Forelimb muscle (tissue), 1 donor: ENCODE measurements around the gene EEPD1. TPM values are rescaled to one million over a fixed set of nuclear protein-coding genes. Genes with fewer than 3 reads are reported as not detected.

Source experiments
- DNase-seq: peaks from one replicate; pipeline ENCODE4 v3.0.0-alpha.2; 2013; ENCODE audit warnings: low read depth
- polyA plus RNA-seq: library from polyadenylated mRNA; unstranded; fragments of 120-200 nt; gene quantifications from one replicate; pipeline ENCODE4 v1.2.1, GENCODE V29; 2013; ENCODE audit not compliant: insufficient read length

EEPD1 gene
- polyA plus RNA-seq, 1 donor = 11.0 TPM

DNA sequence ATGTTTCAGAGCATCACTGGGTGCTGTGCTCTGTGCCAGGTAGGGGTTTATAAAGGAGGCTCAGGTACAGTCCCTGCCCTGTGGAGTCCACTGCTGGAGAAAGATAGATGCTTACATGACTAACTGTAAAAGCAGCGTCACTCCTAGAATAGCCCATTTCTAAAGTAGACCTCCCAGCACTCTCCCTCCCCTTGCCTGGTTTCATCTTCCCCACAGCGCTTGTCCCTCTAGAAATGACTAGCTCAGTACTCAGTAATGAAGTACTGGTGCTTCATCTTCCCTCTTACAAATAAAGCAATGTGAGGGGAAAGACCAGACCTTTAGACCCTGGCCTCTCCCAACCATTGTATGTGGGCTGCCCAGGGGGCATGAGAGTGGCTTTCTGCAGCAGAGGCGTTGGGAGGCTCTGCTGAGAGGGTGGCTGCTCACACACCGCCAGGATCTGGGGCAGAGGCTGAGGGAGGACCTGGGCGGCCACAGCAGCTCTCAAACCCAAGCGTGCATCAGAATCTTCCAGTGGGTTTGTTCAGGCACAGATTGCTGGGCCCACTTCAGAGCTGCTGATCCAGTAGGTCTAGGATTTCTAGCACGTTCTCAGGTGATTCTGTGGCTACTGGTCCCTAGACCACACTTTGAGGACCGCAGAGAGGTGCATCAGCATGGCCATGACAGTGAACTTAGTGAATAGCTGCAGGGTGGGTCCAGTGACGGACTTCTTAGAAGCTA is 126.3 kb downstream of the EEPD1 start:
- no peak for DNase-seq

DNA sequence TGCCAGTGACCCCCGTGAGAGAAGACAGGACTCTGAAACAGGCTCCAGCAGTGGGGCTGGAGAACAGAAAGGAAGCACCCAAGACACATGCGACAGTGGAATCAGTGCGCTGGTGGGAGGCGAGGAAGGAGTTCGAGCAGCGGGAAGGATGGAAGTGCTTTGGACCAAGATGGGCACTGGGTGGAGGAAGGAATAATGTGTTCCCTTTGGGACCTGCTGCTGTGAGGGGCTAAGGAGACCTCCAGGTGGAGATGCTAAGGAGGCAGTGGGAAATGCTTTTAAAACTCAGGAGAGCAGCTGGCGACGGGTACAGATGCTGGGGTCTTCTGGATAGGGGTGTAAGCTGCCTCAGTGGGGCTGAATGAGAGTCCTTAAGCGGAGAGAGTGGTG is 126.9 kb downstream of the EEPD1 start:
- DNase-seq = no peak

- no peak for DNase-seq
These were observed 128.1 kb downstream of the EEPD1 start for GRCh38 chr7:36280840-36281812.

DNA sequence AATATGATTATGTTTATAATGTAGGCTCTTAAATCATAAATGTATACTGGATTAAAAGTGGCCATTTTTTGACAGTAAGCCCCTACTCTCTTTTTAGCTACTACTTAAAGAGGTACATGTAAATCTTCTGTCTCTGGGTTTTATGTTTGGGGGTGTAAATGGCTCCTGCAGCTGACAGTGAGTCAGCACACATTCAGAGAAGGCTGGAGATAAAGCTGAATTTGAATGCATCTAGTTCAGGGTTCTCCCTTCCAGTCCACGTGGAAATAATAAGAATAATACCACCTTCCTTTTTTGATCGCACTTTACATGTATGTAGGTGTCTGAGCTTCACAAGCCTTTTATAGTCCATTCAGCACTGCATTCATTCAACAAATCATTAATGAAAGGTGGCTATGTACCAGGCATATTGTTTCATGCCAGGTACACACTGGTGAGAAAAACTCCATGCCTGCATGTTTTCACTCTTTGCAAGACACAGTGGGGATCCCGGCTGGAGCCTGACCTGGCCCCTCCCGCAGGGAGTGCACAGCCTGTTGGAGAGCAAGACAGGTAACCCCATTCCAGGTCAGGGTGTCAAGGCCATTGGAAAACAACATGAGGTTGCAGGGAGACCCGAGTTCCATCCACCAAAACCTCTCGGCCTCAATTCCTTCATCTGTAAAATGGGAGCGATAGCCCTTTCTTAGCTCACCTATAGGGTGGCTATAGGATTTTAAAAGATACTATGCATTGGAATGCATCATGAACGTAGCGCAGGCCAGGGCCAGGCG is 129.1 kb downstream of the EEPD1 start:
- no peak for DNase-seq

- no peak for DNase-seq
These were observed 130.1 kb downstream of the EEPD1 start for GRCh38 chr7:36283181-36283580.

DNA sequence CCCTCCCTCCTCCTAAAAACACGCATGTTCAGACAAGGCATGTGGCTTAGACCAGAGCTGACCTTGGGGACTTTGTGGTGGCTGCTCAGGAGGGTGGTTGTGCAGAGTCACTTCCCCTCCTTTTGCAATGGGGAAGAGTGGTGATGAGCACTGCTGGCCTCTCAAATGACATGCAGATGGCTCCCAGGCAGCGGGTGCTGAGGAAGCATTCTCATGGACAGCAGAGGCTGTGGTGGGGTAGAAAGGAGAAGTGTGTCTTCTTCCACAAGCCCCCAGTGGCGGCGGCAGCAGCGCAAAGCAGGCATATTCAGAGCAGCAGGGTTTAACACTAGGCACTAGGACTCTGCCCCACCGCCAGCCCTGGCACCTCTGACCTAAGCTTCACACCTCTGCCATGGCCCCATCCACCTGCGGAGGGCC is 130.7 kb downstream of the EEPD1 start:
- DNase-seq = no peak

GRCh38 chr7:36284456-36285090 is 131.5 kb downstream of the EEPD1 start:
- no peak for DNase-seq

GRCh38 chr7:36285276-36285675 is 132.2 kb downstream of the EEPD1 start:
- no peak for DNase-seq

GRCh38 chr7:36286226-36286625 is 133.2 kb downstream of the EEPD1 start:
- DNase-seq = no peak

- DNase-seq = no peak
These were observed 133.6 kb downstream of the EEPD1 start for GRCh38 chr7:36286688-36287087.

GRCh38 chr7:36287371-36288241 is 134.6 kb downstream of the EEPD1 start:
- DNase-seq = no peak

DNA sequence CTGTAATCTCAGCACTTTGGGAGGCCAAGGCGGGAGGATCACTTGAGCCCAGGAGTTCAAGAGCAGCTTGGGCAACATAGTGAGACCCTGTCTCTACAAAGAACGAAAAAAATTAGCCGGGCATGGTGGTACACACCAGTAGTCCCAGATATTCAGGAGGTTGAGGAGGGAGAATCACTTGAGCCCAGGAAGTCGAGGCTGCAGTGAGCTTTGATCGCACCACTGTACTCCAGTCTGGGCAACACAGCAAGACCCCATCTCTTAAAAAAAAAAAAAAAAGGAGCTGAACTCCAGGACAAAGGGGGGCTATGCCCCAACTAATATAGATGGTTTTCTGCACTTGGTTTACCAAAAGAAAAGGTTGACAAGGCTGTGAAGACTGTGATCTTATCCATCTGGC is 135.4 kb downstream of the EEPD1 start:
- no peak for DNase-seq

DNA sequence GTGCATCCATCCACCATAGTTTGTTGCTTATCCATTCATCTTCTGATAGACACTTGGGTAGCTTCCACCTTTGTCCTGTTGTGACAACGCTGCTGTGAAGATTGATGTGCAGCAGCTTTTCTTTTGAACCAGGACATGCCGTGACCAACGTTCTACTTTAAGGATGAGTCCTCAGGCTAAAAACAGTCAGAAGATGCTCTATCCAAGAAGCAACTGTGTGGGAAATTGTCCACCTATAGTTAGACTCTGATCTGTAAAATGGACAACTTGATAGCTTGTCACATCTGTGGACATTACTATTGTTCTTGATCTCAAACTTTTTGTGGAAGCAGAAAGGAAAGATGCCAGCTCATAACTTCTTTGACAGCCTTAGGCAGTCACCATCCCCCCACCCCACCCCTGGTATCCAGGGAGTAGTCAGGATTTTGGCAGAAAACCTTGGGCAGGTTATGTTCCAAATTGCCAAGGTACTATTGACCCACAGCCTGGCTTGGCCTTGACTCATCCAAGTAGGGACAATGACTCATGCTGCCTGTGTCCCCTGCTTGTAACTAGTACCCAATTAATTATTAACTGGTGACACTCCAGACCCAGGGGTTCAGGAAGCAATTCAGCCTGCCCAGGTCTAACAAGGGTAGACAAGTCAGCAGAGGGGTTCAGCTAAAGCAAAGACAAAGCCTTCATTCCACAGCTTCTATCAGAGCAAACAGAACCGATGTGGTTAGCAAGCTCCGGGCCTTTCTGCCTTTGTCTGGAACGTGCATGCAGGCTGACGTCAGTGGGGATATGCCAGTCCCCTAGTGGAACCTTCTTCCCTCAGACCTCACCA is 137.0 kb downstream of the EEPD1 start:
- no peak for DNase-seq

- peak; percentile 72 for DNase-seq
These were observed 138.6 kb downstream of the EEPD1 start for GRCh38 chr7:36291387-36292316.

DNA sequence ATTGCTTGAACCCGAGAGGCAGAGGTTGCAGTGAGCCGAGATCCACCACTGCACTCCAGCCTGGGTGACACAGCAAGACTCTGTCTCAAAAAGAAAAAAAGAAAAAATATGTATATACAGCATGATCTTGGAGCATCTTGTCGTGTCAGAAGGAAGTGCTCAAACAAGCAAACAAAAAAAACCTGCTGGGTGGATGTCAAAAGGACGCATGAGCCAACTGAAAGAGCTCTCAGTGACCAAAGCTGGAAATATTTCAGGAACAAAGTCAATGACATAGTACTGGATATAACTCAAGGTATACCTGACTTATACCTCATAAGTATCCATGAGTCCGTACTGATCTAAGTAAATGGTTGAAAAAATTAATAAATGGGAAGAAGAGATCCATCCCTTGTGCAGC is 142.0 kb downstream of the EEPD1 start:
- DNase-seq = no peak

- no peak for DNase-seq
These were observed 143.2 kb downstream of the EEPD1 start for GRCh38 chr7:36296284-36296683.

DNA sequence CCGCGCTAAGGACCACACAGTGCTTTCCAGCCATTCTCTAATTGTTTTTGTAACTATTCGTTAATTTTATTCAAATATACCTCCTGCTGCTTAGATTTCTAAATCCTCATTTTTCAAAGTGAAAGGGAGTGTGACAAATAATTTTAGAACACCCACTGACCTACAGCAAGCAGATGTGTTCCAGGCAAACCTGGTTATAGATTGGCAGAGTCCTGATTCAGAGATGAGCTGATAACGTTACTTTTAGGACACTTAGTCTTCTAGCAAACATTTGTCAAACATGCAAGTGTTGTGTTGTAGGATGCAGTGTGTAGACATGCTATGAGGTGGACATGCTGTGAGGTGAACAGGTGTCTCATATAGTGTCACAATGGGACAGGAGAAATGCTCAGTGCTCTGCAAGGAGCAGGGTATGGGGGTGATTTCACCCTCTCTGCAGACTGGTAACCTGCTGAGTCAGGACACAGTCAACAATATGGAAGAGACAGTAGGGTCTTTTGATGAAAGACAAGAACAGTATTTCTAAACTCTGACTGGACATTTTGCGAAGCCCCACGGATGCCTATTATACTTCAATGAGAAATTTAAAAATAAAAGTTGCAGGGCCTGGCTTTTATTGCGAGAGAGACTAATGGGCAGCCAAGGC is 144.4 kb downstream of the EEPD1 start:
- no peak for DNase-seq

DNA sequence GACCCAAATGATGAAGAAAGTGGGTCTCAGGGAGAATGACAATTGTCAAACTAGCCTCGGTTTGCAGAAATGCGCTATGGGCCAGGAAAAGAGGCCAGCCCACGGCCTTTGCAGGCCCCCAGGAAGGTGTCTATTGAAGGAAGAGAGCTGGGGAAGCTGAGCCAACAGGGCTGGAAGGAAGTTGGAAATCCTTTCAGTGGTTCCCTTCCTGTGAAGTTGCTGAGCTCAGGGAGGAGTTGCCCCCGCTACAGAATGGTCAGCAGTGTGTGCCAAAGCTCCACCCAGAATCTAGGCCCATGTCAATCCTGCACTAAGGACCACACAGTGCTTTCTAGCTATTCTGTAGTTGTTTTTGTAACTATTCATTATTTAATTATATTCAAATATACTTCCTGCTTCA is 145.1 kb downstream of the EEPD1 start:
- no peak for DNase-seq
